GM21515 (cell line): ENCODE results near the gene CASZ1.

Source experiments
- ATAC-seq: cut with Tn5 transposase; IDR thresholded peaks from one replicate; pipeline ENCODE4 v1.9.1; 2021; ENCODE audit not compliant: unreplicated experiment

CASZ1 gene

DNA sequence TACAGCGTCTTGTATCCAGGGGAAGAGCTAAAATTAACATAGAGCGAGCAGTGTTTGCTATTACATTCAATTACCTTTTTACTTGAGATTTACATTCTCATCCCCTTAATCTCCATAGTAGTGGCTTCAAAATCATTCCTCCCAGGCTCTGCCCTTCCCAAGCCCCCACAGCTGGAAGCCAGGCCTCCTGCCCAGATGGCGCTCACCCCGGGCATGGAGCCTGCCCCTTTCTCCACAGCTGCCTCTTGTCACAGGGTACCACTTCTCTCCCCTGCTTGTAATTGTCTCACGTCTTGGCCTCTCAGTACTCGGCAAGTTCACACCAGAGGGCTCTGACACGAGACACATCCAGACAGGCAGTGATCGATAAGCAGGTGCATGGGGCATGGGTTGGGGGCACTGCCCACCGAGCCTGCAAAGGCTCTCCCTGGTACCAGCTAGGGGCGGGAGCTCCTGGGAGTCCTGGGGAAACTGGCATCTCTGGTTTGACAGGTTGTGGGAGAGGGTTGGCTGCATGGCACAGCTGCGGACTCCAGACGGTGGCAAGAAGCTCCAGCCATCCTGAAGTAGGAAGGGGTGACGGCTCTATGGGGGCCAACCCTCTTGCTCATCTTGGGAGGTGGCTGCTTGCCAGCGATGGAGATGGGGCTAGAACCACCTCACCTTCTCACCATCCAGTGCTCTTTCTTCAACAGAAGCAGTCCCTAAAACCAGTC, 20.1 kb downstream of the CASZ1 start:
- no peak for ATAC-seq

DNA sequence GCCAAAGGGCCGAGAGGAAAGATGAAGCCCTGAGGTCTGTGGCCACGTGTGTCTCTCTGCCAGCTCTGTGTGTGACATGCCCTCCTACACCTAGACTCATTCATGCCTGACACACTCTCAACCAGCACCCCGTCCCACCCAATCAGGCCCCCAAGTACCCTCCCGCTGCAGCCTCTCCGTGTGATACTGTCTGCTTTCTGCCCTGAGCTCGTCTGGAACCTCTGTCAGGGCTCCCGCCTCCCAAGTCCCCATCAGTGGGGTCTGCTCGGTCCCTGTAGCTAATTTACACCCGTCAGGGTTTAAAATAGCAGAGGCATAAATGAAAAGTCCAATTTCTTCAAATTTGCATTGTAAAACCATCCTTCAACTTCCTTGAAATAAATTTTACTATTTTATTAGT, 20.7 kb downstream of the CASZ1 start:
- ATAC-seq, result no peak

DNA sequence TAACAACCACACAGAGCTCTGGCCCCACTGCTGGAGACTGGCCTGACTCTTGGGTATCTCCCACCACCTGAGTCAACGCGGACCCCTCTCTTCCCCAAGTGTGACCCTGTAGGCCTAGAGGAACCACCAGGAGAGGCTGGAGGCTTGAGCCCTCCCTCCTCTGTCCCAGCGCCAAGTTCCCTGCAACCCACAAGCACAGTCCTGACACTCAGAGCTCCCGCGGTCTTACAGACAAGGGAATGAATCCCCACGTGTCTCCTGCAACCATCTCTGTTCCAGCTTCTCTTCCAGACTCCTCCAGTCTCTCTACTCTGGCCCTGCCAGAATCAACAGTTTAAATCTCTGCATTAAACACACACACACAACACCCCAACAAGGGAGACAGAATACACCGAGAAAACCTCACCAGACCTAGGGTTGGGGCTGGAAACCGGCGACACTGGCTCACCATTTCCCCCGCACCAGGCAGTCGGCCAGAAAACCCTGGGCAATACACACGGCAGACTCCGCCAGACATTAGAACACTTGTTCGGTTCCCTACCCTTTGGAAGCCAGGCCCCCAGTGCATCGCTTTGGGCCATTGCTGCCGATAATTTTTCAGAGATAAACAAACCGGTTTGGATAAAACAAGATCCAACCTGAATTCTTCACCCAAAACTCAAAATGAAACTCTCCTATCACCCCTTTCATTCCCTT, 21.7 kb downstream of the CASZ1 start:
- ATAC-seq, result no peak

DNA sequence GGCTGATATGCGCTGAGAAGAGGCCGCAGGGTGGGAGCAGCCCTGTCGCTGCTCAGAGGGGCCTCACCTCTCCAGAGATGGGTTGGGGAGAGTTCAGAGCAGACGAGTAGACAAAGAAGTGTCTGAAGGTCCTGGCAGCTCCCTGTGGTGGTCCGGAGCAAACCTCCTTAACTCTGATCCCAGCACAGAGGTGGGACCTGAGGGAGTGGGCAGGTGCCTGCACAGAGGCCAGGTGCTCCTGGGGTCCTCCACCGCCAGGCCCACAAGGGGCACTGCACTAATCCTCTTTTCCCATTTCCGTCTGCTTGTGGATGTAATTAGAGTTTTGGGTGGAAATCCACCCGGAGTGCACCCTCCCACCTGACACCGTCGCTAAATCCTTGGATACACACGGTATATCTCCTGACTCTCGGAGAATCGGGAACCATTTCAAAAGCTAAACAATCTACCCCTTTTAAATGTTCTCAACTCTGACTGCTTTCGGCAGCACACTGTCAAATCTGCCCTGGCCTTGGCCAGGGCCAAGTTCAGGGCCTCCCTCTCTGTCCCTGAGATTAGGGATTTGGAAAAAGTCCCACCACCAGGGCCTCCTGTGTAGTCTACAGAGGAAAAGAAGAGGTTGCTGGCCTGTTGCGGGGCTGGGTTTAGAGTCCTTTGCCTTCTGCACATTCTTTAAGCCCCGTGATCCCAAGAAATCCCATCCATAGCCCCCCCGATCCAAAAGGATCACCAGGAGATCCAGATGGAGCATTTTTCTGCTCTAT, 22.4 kb downstream of the CASZ1 start:
- no peak for ATAC-seq

DNA sequence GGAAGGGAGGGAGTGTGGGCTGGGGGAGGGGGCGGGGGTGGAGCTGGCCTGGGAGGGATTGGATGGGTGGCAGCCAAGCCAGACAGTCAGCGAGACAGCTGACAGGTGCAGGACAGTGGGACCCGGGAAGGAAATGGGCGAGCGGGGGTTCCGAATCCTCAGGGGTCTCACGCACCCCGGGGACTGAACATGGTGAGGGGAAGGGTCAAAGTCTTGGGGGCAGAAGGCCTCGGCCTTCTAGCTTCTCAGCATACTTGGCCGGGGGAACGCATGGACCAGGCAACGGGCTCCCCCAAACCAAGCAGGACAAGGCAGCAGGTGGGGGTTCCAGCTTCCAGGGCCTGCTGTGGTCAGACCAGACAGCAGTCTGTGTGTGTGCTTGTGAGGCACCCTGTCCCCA, 23.1 kb downstream of the CASZ1 start:
- ATAC-seq, result no peak

DNA sequence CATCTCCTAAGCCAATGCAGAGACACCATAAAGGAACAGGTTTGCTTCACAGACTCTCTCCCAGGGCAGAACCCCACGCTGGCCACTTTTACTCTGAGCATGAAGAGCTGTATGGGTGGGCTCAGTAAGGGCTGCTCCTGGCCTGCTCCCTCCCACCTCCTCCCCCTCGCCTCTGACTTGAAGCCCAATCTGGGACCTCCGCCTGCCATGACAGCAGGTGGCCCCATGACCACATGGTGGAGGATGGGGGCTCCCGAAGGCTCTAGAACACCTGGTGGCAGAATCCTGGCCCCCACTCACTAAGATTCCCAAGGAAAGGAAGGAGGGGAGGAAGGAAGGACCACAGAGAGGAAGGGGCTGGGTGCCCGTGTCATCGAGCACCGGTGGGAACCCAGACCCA, 23.7 kb downstream of the CASZ1 start:
- no peak for ATAC-seq

DNA sequence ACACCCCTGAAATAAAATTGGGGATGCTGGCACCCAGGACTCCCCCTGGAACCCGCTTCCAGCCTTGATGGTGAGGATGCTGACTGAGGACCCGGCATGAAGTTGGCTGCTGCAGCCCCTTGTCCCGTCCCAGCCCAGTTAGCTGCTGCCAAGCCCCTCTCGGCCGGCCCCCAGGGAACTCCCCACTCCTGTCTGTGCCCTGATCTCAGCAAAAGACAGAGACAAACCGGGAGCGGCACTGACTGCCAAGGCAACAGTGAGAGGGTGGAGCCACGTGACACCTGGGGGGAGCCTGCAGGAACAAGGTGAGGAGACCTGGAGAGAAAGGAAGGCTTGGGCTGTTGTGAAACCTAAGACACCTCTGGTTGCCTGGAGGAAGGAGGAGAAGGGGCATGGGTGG, 24.7 kb downstream of the CASZ1 start:
- ATAC-seq, result no peak

DNA sequence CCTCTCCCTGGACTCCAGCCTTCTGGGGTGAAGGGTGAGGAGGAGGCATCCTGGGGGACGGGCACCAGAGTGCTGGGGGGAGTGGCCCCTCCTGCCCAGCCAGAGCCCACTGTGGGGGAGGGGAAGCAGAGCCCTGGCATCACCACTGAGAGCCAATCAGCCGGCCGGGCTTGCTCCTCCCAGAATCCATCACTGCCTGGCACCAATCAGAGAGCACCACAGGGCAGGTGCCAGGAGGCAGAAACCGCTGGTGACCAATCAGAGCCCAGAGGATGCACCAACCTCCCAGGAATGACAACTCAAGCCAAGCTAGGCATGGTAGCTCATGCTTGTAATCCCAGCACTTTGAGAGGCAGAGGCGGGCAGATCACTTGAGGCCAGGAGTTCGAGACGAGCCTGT, 27.9 kb downstream of the CASZ1 start:
- ATAC-seq, result no peak

DNA sequence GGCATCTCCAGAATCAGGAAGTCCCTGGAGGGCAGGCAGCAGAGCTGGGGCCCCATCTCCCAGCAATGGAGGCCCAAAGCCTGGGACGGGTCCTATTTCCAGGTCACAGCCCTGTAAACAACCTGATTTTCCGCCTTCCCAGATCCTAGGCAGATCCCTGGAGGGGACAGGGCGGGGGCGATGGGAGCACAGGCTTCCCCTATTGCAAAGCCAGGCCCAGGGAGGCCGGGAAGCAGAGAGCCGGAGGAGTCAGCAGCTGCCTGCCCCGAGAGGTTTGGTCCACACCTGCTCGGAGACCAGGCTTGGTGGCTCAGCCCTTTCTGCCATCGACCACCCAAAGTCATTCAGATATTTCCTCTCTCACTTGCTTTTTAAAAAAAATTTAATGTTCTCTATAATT, 29.2 kb downstream of the CASZ1 start:
- ATAC-seq, result no peak

DNA sequence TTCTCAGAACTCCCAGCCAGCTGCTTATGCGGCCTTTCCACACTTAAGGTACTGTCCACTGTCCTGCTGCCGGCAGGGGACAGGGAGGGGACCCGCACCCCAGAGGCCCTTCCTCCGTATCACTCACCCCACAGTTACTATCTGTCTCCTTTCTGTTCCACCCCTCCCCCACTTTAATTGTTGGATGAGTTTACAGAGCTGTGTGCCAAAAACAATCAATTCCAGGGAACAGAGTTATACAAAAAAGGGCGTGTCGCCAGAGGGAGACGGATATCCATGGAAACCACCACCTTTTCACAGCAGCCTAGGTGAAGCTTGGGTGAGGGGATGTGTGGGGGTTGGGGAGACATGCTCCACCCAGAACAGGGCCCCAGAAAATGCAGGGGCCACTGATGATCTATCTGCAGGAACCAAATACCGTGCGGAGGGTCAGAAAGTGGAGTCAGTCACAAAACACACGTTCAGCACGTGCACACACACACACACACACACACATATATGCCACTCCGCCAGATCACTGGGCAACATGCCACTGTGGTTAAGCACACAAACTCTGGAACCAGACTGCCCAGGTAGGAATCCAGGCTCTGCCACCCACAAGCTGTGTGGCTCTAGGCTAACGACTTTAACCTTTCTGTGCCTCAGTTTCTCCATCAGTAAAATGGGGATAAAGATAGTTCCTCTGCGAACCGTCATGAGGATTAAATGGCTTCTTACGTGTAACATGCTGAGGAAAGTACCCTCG, 30.5 kb downstream of the CASZ1 start:
- no peak for ATAC-seq

DNA sequence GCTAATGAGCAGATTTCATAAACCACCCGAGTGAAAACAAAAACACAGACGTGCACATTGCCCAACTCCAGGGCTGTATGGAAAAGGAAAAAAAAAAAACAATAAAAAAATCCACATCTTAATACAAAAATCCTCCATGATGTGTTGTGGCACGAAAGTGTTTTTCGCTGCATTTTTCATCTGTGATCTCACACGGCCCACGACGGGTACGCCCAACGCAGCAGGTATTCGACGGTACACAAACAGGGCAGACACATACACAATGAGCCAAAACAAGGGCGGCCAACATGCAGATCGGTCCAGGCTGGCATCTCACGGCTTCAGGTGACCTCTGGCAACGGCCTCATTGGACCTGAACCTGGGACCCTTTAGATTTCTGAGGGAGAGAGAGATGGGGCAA, 31.1 kb downstream of the CASZ1 start:
- ATAC-seq, result no peak

DNA sequence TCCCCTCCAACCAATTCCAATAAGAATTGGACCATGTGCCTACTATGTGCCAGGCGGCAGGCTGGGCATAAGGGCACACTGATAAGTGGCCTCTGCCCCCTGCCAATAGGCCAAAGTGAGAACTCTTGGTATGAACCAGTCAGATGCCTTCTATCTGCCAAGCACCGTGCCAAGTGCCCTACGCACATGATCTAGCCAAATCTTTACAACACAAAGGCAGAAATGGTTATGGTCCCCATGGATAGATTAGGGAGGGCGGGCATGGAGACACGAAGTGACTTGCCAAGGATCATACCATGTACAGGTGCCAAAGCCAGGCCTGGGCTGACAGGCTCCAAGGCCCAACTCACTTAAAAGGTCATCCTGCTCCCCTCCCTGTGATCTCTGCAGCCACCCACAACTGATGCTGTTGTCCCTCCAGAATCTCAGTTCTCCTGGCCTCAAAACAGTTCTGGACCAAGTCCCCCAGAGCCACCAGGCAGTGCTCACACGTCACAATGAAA, 32.1 kb downstream of the CASZ1 start:
- ATAC-seq, result no peak

DNA sequence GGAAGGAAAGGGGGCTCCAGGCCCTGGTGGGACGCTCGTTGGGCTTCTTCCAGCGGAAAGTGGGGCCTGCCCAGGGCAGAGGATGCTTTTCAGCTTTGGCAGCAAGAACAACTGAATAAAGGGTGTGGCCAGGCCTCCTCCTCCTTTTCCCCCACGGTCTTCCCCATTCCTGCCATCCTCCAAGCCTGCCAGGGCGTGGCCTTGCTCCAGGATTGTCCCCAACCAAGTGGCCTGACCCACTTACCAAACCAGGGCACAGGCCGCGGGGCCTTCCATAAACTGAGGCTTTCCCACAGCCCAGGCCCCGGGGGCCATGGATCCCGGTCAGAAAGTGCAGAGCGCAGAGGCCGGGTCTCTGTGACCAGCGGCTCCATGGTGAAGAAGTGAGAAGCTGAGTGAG, 33.6 kb downstream of the CASZ1 start:
- ATAC-seq, result no peak

DNA sequence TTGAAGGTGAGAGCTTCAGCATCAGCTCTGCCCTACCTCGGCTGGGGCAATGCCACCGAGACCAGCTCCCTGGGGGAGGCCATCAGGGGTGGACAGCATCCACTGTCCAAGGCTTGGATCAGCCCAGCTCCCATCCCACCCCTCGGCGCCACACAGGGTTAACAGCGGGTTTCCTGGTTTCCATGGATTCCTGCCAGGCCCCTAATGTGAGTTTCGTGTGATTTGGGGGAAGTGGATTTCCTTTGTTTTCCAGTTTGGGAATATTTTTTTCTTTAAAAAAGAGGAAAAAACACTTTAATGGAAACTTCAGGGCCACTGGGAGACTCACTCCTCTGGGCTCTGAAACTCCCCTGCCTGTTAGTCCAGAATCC, 34.3 kb downstream of the CASZ1 start:
- no peak for ATAC-seq

DNA sequence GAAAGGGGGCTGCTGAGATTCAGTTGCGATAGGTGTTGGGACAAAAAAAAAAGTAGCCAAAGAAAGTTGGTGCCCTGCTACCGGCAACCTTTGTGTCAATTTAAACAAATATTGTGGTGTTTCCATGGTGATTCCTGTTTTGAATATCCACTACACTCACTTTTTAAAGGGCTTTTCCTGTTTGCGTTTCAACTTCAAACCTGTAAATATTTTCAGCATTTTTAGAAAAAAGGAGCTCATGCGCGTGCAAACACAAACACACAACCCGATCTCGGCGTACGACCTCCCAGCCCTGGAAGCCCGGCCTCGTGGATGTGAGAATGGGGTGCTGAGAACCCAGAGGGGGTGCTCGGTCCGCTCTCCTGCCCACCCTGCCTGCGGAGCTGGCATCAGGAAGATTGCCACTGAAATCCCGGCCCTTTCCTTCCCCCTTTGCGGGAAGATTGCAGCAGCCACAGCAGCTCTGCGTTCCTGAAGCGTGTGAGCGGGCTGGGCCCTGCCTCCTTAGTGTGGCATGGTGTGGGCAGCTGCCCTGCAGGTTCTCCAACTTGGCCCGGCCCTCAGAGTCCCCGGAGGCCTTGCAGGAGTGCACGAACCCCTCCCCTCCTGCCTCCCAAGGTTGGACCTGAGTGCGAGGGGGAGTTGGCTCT, 34.8 kb downstream of the CASZ1 start:
- no peak for ATAC-seq

DNA sequence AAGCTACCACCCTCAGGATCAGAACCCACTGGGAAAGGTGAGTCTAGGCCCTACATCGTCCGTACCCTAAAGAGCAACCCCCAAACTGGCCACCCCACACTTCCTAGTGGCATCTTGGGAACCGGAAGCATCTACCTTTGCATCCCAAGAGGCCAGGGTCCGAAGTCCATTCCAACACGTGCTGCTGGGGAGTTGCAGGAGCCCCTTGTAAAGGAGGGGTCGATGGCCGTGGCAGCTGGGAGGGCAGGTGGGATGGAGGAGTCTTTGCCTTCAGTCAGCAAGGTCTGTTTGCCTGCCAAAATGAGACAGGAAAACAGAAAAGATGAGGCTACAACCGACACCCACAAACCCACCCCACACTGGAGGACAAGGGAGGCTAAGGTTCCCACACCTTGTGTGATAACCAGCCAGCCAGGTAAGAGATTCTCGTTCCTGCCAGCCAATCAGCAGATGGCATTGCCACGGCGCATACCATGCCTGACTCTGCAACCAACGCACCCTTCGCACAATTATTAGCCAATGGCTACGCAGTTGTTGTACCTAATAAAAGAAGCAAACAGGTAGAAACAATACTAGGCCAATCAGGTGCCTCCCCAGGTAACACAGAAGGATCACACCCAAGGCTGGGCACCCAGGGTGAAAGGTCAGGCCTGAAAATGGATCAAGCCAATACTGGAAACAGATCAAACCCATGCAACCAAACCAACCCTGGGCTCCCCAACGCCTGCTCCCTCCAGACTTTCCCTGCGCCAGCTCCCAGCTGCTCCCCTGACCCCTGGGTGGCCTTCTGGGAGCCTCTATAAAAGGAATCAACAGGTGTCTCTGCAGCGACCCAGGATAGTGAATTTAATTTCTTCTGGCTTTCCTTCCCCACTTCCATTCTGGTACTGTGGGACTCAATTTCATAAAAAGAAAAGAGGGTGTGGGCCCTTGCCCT, 35.6 kb downstream of the CASZ1 start:
- ATAC-seq, result no peak

DNA sequence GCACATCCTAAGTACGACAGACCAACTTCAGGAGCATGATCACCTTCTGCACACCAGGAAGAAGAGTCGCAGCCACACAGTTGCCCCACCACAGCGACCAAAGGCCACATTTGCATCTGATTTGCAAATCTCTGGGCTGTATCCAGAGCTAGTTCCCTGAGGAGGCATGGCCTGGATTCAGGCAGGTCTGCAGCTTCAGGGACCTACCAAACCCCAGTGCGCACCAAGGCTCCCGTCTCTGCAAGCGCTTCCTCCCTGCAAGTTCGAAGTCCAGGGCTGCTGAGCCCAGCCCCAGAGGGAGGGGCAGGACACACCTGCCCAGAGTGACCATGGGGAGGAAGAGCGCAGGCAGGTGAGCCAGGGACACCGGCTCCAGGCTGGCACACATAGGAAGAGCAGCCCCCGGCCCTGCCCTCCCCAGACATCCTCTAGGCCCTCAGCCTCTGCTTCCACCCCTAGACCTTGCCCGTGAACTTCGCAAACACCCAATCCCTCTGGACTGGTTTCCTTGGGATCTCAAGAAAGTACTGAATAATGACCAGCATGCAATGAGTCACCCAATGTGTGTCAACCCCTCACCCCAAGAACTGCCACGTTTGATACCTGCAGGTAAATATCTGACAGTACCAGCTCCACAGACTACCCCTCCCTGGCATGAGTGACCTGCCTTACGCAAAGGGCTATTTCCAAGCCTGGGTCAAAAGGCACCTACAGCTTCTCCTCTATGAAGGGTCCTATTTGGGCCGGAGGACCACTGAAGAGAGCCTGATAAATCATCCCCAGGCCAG, 36.8 kb downstream of the CASZ1 start:
- ATAC-seq, result no peak

DNA sequence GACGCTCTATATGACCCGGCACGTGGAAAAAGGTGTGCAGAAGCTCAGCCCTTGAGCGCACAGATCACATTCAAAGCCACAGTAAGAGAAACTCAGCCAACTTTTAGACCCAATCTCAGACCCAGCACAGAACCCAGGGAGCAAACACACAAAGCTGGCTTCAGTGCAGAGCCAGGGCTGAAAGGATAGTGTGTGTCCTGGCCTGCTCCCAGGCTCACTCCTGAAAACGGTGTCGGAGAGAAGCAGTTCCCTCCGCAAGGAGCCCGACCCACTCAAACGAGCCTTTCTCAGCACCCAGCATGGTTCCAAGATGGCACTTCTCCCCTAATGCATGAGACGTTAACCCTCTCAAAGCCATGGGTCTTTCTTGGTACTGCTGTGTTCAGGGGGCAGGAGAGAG, 39.6 kb downstream of the CASZ1 start:
- no peak for ATAC-seq

DNA sequence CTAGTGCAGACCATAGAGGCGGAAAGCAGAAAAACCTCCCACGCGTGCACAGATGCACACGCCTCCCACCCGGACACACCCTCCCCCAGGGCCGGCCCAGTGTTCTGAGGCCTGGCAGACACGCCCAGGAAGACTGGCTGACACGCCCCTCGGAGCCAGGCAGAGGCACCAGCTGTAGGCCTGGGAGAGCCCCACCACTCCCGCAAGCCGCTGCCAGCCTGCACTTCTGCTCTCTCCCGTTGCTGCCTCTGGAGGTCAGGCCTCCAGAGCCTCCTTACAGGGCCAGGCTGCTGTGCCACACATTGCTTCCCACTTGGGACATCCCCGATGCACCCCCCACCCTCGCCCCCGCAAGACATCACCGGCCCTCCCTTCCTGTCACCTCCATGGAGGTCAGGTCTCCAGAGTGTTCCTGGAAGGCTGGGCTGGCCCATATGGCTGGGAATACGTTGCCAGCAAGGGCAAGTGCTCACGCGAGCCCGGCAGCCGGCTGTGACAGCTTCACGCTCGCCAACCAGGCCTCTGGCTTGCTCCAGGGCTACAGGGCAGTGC, 40.4 kb downstream of the CASZ1 start:
- no peak for ATAC-seq
